Activated CD4-positive, CD25-positive, alpha-beta regulatory T cell treated with anti-CD3 and anti-CD28 coated beads, Interleukin-2, amount 50 U/mL, for 24 hours (primary cell): ENCODE measurements around the gene ARHGAP35.
"Not testable (repeated sequence)": the region's sequence is repeated elsewhere in the genome, so short reads cannot be mapped to it uniquely, and the experiment has no call there.

ENCODE experiments used
- ATAC-seq, 2 donors: fragments of 150-1000 bp; cut with Tn5 transposase; one replicate each; pipeline ENCODE4 v1.10.0; 2021; ENCODE audit warnings: mild to moderate bottlenecking in 1 of 2, moderate library complexity in 1 of 2

The ARHGAP35 gene

DNA sequence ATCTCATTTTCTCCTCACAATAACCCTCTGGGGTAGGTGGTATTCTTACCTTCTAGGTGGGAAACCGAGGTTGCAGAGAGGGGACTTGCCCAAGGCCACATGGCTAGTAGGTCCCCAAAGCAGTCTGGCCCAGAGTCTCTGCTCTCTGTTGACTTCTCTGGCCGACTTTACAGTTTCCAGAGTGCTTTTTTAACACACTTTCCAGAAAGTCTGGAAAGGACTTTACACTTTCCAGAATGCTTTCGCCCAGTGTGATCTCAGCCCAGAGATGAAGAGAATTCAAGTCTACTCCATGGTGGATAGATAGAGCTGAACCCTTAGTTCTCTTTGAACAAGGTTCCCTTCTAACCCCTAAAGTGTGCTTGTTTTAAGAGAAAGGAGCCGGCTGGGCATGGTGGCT lies 12.2 kb downstream of the ARHGAP35 start:
- ATAC-seq: no peak

DNA sequence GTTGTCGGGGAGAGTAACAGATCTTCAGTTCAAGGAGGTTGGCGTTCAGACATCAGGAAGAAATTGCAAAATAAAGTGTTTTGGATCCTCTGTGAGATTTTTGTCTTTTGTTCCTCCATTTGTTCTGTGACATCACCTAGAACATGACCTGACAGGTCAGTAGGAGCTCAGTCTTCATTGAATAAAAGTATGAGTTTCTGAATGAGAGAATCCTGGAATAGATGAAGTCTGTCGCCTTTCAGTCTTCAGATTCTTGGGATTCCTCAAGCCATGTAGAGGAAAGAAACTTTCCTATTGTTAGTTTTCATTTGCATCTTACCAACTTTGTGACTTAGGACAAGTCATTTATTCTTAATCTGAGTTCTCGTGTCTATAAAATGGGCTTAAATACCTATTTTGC lies 14.4 kb downstream of the ARHGAP35 start:
- ATAC-seq: no peak

DNA sequence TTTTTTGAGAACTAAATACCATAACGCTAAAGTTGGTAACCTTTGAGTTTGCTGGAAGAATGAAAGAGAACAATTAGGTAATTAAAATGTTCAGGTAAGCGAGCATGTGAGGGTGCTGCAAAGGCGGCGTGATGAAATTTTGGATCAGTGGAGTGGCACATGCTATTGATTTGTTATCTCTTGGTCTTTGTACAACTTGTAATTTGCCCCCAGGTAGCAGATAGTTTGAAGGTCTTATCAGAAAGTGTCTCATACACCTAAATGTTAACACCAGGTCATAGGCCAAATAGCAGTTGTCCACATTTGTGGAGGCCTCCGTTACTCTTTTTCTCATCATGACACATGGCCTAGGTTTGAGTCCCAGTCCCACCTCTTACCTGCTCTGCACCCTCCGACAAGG lies 14.9 kb downstream of the ARHGAP35 start:
- no peak for ATAC-seq

GRCh38 chr19:46878613-46879375 lies 18.0 kb downstream of the ARHGAP35 start:
- ATAC-seq: peak; percentile 43 to 53

- no peak for ATAC-seq
These were observed 19.6 kb downstream of the ARHGAP35 start for GRCh38 chr19:46880431-46880830.

DNA sequence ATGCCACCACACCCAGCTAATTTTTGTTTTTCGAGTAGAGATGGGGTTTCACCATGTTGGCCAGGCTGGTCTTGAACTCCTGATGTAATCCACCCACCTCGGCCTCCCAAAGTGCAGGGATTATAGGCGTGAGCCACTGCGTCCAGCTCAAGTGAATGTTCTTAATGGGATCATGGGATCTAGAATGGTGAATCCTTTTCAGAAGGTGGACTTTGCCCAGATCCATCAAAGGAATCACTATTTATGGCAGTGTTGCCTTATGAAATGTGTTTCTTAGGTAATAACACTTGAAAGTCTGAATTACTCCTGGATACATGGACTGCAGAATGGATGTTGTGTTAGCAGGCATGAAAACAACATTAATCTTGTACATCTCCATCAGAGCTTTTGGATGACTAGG lies 20.3 kb downstream of the ARHGAP35 start:
- ATAC-seq: no peak

DNA sequence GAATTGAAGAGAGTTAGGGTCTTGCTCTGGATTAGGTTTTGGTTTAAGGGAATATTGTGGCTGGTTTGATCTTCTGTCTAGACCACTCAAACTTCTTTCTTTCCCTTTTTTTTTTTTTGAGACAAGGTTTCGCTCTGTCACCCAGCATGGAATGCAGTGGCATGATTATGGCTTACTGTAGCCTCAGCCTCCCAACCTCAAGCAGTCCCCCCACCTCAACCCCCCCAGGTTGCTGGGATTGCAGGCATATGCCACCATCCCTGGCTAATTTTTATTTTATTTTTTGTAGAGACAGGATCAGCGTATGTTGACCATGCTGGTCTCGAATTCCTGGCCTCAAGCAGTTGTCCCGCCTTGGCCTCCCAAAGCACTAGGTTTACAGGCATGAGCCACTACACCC lies 21.2 kb downstream of the ARHGAP35 start:
- no peak for ATAC-seq

DNA sequence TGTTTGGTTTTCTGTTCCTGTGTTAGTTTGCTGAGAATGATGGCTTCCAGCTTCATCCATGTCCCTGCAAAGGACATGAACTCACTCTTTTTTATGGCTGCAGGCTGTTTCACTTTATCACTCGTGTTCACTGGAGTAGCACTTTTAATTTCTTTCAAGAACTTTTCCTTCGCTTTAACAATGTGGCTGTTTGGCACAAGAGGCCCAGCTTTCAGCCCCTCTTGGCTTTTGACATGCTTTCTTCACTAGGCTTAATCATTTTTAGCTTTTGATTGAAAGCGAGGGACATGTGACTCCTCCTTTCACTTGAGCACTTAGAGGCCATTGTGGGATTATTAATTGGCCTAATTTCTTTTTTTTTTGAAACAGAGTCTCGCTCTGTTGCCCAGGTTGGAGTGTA lies 22.0 kb downstream of the ARHGAP35 start:
- not testable (repeated sequence) for ATAC-seq

DNA sequence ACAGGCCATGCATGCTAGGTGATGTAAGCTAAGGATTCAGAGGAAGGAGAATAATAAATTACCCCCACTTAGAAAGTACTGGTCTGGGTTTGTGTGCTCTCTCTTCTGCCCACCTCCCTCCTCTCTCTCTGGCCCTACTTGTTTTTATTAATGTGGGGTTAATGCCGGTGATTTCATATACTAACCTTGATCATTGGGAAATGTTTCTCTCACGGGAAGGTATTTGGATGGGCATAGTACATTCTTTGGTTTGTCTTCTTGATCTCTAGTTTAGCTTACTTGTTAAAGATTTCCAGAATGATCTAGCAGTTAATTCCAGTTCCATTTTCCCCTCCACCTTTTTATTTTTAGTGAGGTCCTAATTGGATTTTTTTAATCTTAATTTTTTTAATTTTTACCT lies 24.6 kb downstream of the ARHGAP35 start:
- no peak for ATAC-seq

DNA sequence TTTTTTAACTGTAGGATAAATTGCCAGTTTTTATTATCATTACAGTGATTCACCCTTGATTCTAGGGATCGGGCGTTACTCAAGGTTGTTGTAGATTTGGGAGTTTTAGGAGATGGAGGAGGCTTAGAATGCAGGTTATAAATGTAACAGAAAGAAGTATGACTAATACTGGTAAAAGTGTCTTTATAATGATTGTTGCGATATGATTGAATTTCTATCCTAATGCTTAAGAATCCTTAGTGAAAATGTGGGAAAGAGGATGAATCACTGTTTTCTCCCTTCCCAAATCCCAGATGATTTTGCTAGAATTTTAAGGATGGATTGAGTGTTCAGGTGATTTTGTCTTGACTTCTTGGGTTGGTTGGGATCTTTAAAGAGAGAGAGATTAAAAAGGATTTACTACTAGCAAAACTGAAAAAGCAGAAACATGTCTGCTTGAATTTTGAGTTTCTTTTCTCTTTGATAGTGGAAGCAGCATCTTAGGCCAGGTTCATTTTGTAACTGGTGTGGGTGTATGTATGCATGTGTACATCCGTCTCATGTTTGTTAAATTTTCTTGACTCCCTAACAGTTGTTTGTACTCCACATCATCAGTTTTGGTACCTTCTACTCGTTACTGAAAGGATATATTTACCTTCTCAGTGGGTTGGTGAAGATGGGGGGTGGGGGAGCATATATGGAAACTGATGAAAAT lies 25.9 kb downstream of the ARHGAP35 start:
- ATAC-seq: no peak

DNA sequence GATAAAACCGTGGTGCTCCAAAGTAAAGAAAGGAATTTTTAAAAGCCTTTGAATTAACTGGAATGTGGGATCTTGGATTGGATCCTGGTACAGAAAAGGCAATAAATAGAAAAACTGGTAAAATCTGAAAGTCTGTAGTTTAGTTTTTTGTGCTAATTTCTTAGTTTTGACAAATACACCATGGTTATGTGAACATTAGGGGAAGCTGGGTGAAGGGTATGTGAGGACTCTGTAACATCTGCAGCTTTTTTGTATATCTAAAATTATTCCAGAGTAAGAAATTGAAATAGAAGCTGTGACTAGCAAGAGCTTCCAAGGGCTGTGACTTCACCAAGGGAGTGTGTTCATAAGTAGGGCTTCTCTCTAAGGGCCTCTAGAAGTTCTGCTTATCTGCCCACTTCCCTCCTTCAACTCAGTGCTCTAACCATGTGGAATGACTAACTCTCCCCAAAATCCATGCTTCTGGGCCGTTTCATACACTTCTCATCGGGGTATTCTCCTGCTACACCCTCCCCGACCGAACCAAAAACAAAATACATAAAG lies 26.5 kb downstream of the ARHGAP35 start:
- ATAC-seq: no peak

- ATAC-seq: no peak
These were observed 29.8 kb downstream of the ARHGAP35 start for GRCh38 chr19:46890423-46891170.

- no peak for ATAC-seq
These were observed 31.7 kb downstream of the ARHGAP35 start for GRCh38 chr19:46892252-46893179.

- ATAC-seq: no peak
These were observed 35.4 kb downstream of the ARHGAP35 start for GRCh38 chr19:46896076-46896794.

DNA sequence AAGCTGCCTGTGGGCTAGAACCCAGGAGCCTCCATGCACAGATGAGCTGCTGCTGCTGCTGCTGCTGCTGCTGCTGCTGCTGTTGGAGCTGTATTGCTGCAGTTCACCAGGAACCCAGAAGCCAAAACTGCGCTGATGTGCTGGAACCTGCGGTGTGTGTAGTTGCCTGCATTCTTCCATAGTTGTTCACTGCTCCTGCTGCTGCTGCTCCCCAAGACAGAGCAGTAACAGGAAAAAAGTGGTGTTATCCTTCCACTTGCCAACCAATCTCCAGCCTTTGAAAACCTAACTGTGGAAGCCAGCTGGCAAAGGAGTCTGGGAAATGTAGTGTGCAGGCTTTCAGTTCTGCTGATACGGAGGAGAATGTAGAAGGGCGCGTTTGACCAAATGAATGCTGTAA lies 37.9 kb downstream of the ARHGAP35 start:
- ATAC-seq: no peak

GRCh38 chr19:46900341-46900740 lies 39.5 kb downstream of the ARHGAP35 start:
- no peak for ATAC-seq

DNA sequence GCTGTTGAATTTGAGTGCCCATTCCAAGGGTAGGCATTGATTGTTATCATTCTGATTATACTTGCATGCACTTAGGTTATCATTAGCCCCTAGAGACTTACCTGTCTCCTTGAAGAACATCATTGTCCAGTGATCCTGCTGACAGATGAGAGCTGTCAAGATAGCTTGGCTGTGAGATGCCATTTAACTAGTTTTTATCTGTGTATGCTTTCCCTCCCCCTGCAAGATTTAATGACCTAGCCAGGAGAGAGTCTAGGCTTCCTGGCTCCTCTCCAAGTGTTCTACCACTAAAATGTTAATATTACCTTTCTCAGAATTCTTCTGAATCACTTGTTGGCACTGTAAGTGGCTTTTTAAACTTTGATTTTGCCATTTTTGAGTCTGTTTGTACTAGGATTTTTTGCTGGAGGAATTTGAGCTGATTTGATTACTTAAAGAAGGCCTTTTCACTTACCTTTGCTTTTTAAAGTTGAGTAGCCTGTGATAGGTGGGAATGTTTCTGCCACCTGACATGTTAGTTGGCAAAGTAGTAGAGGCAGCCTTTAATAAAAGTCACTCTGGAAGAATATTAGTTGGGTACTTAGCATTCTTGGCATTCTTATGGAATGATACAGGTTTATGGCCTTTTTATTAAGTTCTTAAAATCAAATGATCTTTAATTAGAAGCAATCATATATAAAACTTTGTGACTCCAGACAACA lies 41.1 kb downstream of the ARHGAP35 start:
- no peak for ATAC-seq

- ATAC-seq: no peak
These were observed 41.6 kb downstream of the ARHGAP35 start for GRCh38 chr19:46902402-46902766.

DNA sequence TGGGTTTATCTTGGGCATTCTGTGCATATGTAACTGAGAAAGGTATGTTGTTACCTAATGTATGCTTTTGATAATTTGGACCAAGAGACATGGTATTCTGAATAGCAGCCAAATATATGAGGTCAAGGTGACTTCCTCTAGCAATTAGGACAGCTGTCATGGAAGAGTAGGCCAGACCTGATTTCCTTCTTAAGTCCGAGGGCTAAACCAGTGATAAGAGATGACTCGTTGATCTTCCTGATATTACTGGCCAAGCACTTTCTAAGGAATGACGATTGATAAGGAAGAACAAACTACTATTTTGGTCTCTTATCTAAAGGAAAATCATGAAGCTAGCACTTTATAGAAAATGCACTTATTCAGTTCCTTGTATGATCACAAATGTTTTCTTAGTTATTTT lies 42.7 kb downstream of the ARHGAP35 start:
- no peak for ATAC-seq

- ATAC-seq: no peak
These were observed 43.6 kb downstream of the ARHGAP35 start for GRCh38 chr19:46904114-46905060.
